Small intestine (tissue), 7 donors: ENCODE measurements around the gene ENPP1. TPM values are rescaled to one million over a fixed set of nuclear protein-coding genes. Genes with fewer than 3 reads are reported as not detected.

Source experiments
- DNase-seq, 2 donors: peaks; one replicate each; pipeline versions ENCODE4 v3.0.0 to v3.0.0-alpha.2; 2013
- FAIRE-seq: peaks from 2 replicates; lab custom pipeline; 2012; peaks lifted over from hg19 to GRCh38; lab: Jason Lieb, UNC
- H3K27ac ChIP-seq, 3 donors: one replicate each; pipeline ENCODE4 v1.5.1; 2013; ENCODE audit warnings: low read length in 2 of 3, mild to moderate bottlenecking in 2 of 3, control low read depth in 1 of 3, inconsistent platforms in 1 of 3, low read depth in 1 of 3, moderate library complexity in 1 of 3
- H3K27me3 ChIP-seq, 3 donors: one replicate each; pipeline ENCODE4 v1.6.1; 2013; ENCODE audit warnings: low read length in 3 of 3, inconsistent platforms in 1 of 3; ENCODE audit not compliant: control insufficient read depth in 3 of 3, insufficient read depth in 3 of 3
- H3K36me3 ChIP-seq, 3 donors: one replicate each; pipeline ENCODE4 v1.6.1; 2013; ENCODE audit warnings: low read length in 3 of 3, inconsistent platforms in 1 of 3, low read depth in 1 of 3, mild to moderate bottlenecking in 1 of 3, moderate library complexity in 1 of 3; ENCODE audit not compliant: control insufficient read depth in 3 of 3, insufficient read depth in 2 of 3
- H3K4me1 ChIP-seq, 3 donors: one replicate each; pipeline ENCODE4 v1.6.1; 2013; ENCODE audit warnings: low read length in 2 of 3, inconsistent platforms in 1 of 3, low read depth in 1 of 3, mild to moderate bottlenecking in 1 of 3, moderate library complexity in 1 of 3; ENCODE audit not compliant: control insufficient read depth in 3 of 3, insufficient read depth in 2 of 3
- H3K4me3 ChIP-seq, 3 donors: one replicate each; pipeline ENCODE4 v1.5.1; 2013; ENCODE audit warnings: low read length in 3 of 3, control low read depth in 1 of 3, inconsistent platforms in 1 of 3, low read depth in 1 of 3, mild to moderate bottlenecking in 1 of 3, moderate library complexity in 1 of 3
- H3K9me3 ChIP-seq, 2 donors: one replicate each; pipeline ENCODE4 v1.6.1; 2013; ENCODE audit warnings: low read depth in 1 of 2, low read length in 1 of 2; ENCODE audit not compliant: control insufficient read depth in 2 of 2, insufficient read depth in 1 of 2
- WGBS, 3 donors: extraction: QIAGEN DNeasy Blood & Tissue Kit; methylation state at CpG; one replicate each; pipeline ENCODE4 v1.1.7; 2013; 5-methylcytosine and 5-hydroxymethylcytosine counted together
- polyA plus RNA-seq, 4 donors: library from polyadenylated mRNA; stranded (reverse) in 3 of 4; unstranded in 1 of 4; fragments of 200-250 nt in 3 of 4; fragments of 120-200 nt in 1 of 4; gene quantifications; one replicate each; pipeline versions ENCODE4 v1.2.1 to v1.2.3, GENCODE V29; 2013
- donor health status: healthy with polysubstance abuse.
- donor health status: control.
- donor health status: control.
- donor health status: Bipolar disorder and iron deficiency.
- donor health status: healthy.

The ENPP1 gene
- polyA plus RNA-seq, 4 donors, result 0.57 to 11.4 (median 1.1) TPM

- Histone ChIP-seq H3K27ac (no peak overlapping the region), H3K36me3 (no peaks in the 10 kb centered on the region), H3K27me3 (no peaks in the 10 kb centered on the region), H3K4me1 (no peaks in the 10 kb centered on the region), H3K9me3 (no peaks in the 10 kb centered on the region), H3K4me3 (no peak overlapping the region)
- no peak for FAIRE-seq
- no peak for DNase-seq
- 62 to 71% (median 66%) methylated on average over 8 of the region's 8 CpGs for WGBS, 3 donors
These were observed 19.8 kb upstream of the ENPP1 start for GRCh38 chr6:131787766-131788712.

- H3K27me3 ChIP-seq, result no peaks in the 10 kb centered on the region
- 7 to 20% (median 16%) methylated on average over 1 of the region's 1 CpG for whole genome bisulfite sequencing, 3 donors
- H3K36me3 ChIP-seq, result no peaks in the 10 kb centered on the region
- no peak overlapping the region for H3K27ac ChIP-seq
- no peaks in the 10 kb centered on the region for H3K9me3 ChIP-seq
- H3K4me1 ChIP-seq, result no peaks in the 10 kb centered on the region
- FAIRE-seq (no peak), DNase-seq (no peak)
- H3K4me3 ChIP-seq, result no peak overlapping the region
These were observed 18.6 kb upstream of the ENPP1 start for GRCh38 chr6:131789219-131789618.

- WGBS, 3 donors, result 72 to 90% (median 75%) methylated on average over 5 of the region's 5 CpGs
- Histone ChIP-seq H3K4me1 (no peaks in the 10 kb centered on the region), H3K9me3 (no peaks in the 10 kb centered on the region), H3K4me3 (no peak overlapping the region), H3K27ac (no peak overlapping the region), H3K36me3 (no peaks in the 10 kb centered on the region), H3K27me3 (no peaks in the 10 kb centered on the region)
- DNase-seq (no peak), FAIRE-seq (no peak)
These were observed 16.3 kb upstream of the ENPP1 start for GRCh38 chr6:131791476-131791875.

- Histone ChIP-seq H3K27me3 (no peaks in the 10 kb centered on the region), H3K36me3 (no peaks in the 10 kb centered on the region), H3K4me1 (no peaks in the 10 kb centered on the region), H3K27ac (no peak overlapping the region), H3K9me3 (no peaks in the 10 kb centered on the region), H3K4me3 (no peak overlapping the region)
- DNase-seq (no peak), FAIRE-seq (no peak)
- WGBS, 3 donors, result 87 to 90% (median 88%) methylated on average over 6 of the region's 6 CpGs
These were observed 15.7 kb upstream of the ENPP1 start for GRCh38 chr6:131792091-131792496.

GRCh38 chr6:131795366-131795765 lies 12.5 kb upstream of the ENPP1 start:
- H3K4me3 ChIP-seq, result no peak overlapping the region
- H3K27me3 ChIP-seq, result no peaks in the 10 kb centered on the region
- no peaks in the 10 kb centered on the region for H3K9me3 ChIP-seq
- DNase-seq (no peak), FAIRE-seq (no peak)
- no peaks in the 10 kb centered on the region for H3K4me1 ChIP-seq
- no peaks in the 10 kb centered on the region for H3K36me3 ChIP-seq
- 70 to 82% (median 71%) methylated on average over 2 of the region's 2 CpGs for WGBS, 3 donors
- no peak overlapping the region for H3K27ac ChIP-seq

- Histone ChIP-seq H3K4me3 (no peak overlapping the region), H3K36me3 (no peaks in the 10 kb centered on the region), H3K4me1 (peaks cover 0 to 4% (median 0%) of the 10 kb centered on the region in 3 donors), H3K27me3 (peaks cover 0 to 4% (median 0%) of the 10 kb centered on the region in 3 donors), H3K9me3 (no peaks in the 10 kb centered on the region), H3K27ac (no peak overlapping the region)
- FAIRE-seq (no peak), DNase-seq (no peak)
- WGBS, 3 donors, result 88 to 95% (median 90%) methylated on average over 2 of the region's 2 CpGs
These were observed 5.5 kb upstream of the ENPP1 start for GRCh38 chr6:131802347-131802746.

- Histone ChIP-seq H3K4me3 (no peak overlapping the region), H3K27ac (no peak overlapping the region), H3K9me3 (no peaks in the 10 kb centered on the region), H3K36me3 (no peaks in the 10 kb centered on the region), H3K4me1 (peaks cover 0 to 4% (median 0%) of the 10 kb centered on the region in 3 donors), H3K27me3 (peaks cover 0 to 4% (median 0%) of the 10 kb centered on the region in 3 donors)
- DNase-seq (no peak), FAIRE-seq (no peak)
- WGBS, 3 donors, result 54 to 69% (median 65%) methylated on average over 10 of the region's 10 CpGs
These were observed 4.6 kb upstream of the ENPP1 start for GRCh38 chr6:131803007-131803769.

- peaks cover 0 to 9% (median 0%) of the 10 kb centered on the region in 3 donors for H3K27me3 ChIP-seq
- H3K36me3 ChIP-seq, result no peaks in the 10 kb centered on the region
- no peak for FAIRE-seq
- H3K27ac ChIP-seq, result no peak overlapping the region
- H3K4me3 ChIP-seq, result no peak overlapping the region
- DNase-seq, result no peak
- peaks cover 0 to 11% (median 3%) of the 10 kb centered on the region in 3 donors for H3K4me1 ChIP-seq
- 73 to 92% (median 85%) methylated on average over 1 of the region's 1 CpG for WGBS, 3 donors
- no peaks in the 10 kb centered on the region for H3K9me3 ChIP-seq
These were observed 3.7 kb upstream of the ENPP1 start for GRCh38 chr6:131804131-131804530.
